ENCODE data around the gene GP1BA.
"Not testable (repeated sequence)": the region's sequence is repeated elsewhere in the genome, so short reads cannot be mapped to it uniquely, and the experiment has no call there.

The GP1BA gene

DNA sequence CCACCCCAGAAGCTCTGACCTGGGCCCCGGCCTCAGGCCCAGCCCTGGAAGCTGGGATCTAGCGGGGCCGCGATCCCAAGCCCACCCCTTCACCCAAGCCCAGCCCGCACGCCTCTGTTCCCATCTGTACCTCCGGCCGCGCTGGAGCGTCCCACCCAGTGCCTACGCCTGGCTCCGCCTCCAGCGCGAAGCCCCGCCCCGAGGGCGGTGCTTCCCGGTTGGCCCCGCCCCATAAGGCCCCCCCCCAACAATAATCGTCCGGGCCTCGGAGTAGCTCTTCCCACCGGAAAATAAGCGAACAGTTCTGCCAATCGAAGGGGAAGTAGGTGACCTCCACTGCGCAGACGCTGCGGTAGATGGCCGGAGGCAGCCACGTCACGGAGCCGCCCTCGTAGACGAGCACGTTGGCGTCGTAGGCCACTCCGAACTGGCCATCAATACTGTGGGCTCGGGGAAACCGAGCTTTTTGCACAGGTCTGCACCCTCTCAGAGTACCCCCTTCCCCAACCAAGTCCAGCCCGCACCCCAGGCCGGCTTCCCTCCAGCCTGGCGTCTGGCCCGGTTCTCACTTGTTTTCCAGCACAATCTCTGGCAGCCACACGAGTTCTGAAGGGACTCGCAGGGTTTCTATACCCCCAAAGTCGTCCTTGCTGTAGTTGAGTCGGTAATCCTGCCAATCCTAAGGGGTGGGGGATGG lies 30.3 kb upstream of the GP1BA start:
- no peak for DNase-seq

DNA sequence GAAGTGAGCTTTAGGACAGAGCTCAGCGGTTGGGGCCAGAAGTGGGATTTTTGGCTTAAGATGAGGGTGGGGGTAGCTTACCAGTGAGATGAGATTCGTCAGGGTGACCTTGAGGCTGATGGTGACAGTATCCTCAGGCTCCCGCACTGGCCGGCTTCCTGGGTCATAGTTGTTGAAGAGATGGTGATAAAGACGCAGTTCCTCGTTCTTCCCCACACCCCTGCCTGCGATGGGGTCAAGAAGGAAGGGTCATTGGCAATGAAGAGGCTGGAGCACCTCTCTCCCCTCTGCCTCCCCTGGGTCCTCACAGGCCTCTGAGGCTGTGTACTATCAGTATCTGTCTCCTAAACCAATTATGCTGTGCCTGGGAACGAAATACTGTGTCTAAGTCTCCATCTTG lies 29.5 kb upstream of the GP1BA start:
- DNase-seq = no peak

DNA sequence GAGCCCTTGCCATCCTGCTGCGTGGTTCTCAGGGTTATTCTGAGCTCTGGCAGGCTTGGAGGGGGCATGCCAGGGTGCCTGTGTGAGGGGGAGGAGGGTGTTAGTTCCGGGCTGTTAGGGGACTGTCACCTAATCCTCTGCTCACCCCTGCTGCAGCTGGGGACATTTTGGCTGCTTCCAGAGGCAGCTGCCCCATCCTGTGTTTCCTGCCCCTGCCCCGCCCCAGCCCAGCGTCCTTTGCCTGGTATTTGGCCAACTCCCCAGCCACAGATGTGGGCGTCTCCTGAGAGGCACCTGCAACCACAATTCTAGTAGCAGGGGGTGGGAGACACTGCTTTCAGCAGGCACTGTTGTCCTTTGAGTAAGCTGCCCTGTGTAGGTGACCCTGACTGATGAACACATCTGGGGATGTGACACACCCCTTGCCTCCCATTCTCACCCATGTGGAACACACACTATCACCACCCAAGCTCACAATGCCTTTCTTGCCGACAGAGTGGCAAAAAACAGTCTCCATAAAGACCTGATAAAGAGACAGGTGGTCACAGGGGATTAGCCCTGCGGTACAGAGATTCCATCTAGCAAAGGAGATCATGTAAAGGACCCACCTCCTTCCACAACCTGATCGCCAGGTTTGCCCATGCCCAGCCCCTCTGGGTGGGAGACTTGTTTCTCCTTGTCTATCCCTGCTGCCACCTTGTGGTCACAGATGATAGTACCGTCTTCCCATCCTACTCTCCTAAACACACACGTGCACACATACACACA lies 28.8 kb upstream of the GP1BA start, which contains the start of gene CHRNE:
TSS of gene CHRNE (minus strand) at position 48 of the 768 bp plus-strand sequence. CDS start at position 13, 35 bp downstream.
- DNase-seq = peak; percentile 10 to 45

DNA sequence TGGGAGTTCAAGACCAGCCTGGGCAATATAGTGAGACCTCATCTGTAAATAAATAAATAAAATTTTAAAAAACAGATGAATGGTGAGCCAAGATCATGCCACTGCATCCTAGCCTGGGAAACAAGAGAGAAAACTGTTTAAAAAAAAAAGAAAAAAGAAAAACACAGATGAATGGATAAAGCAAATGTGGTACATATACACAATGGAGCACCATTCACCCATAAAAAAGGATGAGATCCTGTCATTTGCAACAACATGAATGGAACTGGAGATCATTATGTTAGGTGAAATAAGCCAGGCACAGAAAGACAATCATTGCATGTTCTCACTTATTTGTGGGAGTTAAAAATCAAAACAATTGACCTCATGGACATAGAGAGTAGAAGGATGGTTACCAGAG lies 25.4 kb upstream of the GP1BA start:
- not testable (repeated sequence) for DNase-seq

DNA sequence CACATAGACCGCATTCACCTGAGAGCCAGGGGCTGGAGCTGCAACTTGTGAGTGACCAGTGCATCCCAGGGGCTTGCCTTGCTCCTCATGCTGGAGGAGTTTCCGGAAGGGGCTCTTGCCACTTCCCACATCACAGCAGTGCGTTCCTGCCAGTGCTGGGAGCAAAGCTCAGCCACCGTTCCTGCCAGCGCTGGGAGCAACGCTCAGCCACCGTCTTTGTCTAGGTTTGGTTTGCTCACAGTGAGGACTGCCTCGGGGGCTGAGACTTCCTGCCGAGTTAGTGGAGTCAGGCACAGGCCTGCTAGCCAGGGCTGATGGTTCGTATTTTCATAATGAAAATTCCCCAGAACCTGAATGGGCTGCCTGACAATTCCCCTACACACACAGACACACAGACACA lies 23.8 kb upstream of the GP1BA start:
- no peak for DNase-seq

DNA sequence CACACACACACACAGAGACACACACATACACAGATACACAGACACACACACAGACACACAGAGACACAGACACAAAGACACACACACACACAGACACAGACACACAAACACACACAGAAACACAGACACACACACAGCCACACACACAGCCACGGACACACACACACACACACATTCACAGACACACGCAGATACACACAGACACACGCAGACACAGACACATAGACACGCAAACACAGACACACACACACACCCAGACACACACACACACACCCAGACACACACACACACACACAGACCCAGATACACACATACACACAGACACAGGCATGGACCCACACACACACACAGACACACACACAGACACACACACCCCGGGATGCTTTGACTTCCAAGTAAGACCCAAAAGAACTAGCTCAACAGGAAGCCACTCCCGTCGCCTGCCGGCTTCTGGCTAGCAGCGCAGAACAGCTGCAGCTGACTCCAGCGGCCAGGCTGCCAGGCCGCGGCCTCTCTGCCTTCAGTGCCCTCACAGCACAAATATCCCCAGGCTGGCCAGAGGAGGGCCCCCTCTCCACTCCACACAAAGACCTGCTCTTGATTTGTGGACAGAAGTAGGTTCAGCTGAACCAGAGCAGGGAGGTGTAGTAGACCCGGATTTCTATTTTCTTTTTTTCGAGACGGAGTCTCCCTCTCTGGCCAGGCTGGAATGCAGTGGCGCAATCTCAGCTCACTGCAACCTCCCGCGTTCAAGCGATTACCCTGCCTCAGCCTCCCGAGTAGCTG lies 23.2 kb upstream of the GP1BA start:
- DNase-seq = no peak

DNA sequence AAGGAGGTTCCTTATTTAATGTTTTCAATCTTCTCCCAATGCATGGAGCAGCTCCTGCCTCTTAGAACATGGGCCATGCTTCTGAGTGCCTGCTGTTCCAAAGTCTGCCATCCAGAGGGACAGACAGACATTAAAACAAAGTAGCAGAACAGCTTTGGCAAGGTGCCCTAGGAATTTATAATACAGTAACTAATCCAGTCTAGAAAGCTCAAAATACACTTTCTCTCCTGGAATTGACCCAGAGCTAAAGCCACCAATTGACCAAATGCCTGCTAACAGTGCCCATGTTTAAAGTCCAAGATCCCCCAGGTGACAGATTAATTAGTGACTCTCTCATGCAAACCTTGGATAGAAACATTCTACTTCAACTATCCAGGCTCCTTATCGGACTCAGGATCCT lies 18.1 kb upstream of the GP1BA start:
- DNase-seq = no peak

DNA sequence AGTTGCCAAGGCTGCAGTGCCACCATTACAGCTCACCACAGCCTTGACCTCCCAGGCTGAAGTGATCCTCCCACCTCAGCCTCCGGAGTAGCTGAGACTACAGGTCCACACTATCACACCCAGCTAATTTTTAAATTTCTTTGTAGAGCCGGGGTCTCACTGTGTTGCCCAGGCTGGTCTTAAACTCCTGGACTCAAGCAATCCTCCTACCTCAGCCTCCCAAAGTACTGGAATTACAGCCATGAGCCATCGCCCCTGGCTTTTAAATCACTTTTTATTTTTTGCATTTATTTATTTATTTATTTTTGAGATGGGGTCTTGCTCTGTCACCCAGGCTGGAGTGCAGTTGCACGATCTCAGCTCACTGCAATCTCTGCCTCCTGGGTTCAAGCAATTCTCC lies 17.5 kb upstream of the GP1BA start:
- not testable (repeated sequence) for DNase-seq

DNA sequence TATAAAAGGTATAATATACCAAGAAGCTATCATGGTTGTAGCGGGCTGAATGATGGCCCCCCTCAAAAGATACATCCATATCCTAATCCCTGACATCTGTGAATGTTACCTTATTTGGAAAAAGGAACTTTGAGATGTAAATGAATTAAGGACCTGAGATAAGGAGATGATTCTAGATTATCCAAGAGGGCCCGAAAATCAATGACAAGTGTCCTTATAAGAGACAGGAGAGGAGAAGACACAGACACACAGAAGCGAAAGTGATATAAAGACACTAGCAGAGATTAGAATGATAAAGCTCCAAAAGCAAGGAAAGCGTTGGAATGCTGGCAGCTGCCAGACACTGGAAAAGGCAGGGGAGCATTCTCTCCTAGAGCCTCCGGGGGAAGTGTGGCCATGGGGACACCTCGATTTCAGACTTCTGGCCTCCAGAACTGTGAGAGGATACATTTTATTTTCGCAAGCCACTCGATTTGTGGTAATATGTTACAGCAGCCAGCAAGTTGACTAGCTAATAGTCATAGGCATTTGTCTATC lies 12.5 kb upstream of the GP1BA start:
- DNase-seq = no peak

DNA sequence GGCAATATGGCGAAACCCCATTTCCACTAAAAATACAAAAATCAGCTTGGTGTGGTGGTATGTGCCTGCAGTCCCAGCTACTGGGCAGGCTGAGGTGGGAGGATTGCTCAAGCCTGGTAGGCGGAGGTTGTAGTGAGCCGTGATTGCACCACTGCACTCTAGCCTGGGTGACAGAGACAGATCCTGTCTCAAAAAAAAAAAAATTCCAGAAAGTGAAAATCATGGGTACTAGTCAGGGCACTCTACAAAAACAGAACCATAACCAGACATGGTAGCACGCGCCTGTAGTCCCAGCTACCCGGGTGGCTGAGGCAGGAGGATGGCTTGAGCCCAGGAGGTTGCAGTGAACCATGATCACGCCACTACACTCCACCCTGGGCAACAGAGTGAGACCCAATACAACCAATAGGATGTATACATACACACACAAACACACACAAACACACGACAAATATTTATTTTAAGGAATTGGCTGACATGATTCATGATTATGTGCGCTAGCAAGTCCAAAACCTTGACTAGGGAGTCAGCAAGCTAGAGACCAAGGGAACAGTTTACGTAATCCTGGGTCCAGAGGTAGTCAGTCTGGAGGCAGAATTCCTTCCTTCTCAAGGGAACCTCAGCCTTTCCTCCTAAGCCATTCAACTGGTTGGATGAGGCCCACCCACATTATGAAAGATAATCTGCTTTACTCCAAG lies 11.6 kb upstream of the GP1BA start:
- no peak for DNase-seq

DNA sequence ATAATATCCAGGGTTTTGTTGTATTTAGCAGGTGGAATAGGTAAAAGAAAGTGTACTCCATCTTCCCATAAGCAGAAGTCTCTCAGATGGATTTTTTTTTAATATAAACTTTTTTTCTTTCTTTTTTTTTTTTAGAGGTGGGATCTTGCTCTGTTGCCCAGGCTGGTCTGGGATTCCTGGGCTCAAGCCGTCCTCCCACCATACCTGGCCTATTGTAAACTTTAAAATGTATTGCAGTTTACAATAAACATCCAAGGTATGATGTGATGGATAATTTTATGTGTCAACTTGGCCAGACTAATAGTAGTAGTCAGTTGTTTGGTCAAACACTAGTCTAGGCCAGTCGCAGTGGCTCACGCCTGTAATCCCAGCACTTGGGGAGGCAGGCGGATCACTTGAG lies 10.8 kb upstream of the GP1BA start:
- no peak for DNase-seq

DNA sequence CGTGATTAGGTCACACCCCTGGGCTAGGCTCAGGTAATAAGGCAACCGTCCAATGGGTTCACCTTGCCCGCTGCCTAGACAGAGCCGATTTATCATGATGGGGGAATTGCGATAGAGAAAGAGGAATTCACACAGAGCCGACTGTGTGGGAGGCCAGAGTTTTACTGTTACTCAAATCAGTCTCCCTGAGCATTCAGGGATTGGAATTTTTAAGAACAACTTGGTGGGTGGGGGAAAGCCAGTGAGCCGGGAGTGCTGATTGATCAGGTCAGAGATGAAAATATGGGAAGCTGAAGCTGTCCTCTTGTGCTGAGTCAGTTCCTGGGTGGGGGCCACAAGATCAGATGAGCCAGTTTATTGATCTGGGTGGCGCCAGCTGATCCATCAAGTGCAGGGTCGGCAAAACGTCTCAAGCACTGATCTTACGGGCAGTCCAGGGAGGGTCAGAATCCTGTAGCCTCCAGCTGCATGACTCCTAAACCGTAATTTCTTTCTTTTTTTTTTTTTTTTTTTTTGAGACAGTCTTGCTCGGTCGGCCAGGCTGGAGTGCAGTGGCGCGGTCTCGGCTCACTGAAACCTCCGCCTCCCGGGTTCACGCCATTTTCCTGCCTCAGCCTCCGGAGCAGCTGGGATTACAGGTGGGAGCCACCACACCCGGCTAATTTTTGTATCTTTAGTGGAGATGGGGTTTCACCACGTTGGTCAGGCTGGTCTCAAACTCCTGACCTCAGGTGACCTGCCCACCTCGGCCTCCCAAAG lies 5.3 kb upstream of the GP1BA start:
- not testable (repeated sequence) for DNase-seq

DNA sequence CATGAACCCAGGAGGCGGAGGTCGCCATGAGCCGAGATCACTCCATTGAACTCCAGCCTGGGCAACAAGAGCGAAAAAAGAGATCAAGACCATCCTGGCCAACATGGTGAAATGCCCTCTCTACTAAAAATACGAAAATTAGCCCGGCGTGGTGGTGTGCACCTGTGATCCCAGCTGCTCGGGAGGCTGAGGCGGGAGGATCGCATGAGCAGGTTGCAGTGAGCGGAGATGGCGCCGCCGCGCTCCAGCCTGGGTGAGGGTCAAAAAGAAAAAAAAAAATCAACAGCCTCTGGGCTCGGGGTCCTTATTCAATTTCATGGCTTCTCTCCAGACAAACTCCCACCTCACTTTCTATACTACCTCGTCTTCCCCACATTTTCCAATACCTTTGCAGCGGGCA lies 3.2 kb upstream of the GP1BA start:
- DNase-seq = no peak

DNA sequence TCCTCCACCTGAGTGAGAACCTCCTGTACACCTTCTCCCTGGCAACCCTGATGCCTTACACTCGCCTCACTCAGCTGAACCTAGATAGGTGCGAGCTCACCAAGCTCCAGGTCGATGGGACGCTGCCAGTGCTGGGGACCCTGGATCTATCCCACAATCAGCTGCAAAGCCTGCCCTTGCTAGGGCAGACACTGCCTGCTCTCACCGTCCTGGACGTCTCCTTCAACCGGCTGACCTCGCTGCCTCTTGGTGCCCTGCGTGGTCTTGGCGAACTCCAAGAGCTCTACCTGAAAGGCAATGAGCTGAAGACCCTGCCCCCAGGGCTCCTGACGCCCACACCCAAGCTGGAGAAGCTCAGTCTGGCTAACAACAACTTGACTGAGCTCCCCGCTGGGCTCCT lies 679 bp downstream of the GP1BA start:
- no peak for DNase-seq

DNA sequence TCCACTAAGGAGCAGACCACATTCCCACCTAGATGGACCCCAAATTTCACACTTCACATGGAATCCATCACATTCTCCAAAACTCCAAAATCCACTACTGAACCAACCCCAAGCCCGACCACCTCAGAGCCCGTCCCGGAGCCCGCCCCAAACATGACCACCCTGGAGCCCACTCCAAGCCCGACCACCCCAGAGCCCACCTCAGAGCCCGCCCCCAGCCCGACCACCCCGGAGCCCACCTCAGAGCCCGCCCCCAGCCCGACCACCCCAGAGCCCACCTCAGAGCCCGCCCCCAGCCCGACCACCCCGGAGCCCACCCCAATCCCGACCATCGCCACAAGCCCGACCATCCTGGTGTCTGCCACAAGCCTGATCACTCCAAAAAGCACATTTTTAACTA lies 1.6 kb downstream of the GP1BA start:
- no peak for DNase-seq

DNA sequence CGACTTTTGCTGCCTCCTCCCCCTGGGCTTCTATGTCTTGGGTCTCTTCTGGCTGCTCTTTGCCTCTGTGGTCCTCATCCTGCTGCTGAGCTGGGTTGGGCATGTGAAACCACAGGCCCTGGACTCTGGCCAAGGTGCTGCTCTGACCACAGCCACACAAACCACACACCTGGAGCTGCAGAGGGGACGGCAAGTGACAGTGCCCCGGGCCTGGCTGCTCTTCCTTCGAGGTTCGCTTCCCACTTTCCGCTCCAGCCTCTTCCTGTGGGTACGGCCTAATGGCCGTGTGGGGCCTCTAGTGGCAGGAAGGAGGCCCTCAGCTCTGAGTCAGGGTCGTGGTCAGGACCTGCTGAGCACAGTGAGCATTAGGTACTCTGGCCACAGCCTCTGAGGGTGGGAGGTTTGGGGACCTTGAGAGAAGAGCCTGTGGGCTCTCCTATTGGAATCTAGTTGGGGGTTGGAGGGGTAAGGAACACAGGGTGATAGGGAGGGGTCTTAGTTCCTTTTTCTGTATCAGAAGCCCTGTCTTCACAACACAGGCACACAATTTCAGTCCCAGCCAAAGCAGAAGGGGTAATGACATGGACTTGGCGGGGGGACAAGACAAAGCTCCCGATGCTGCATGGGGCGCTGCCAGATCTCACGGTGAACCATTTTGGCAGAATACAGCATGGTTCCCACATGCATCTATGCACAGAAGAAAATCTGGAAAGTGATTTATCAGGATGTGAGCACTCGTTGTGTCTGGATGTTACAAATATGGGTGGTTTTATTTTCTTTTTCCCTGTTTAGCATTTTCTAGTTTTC lies 2.3 kb downstream of the GP1BA start:
- no peak for DNase-seq

DNA sequence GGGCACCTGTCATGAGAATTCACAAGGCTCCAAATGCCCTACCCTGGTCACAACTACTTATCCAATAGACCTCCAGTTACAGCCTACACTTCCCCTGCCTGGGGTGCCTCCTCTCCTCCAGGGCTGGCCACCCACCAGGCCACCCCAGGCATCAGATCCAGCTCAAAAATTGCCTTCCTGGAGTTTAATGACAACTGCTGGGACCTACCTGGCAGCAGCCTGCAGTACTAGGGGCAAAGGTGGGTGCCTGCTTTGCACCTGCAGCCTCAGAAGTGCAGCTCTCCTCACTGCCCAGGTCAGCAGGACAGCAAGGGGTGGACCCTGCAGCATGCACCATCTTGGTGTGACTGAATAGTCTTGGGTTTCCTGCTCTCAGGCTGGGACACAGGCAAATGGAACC lies 3.6 kb downstream of the GP1BA start:
- no peak for DNase-seq

DNA sequence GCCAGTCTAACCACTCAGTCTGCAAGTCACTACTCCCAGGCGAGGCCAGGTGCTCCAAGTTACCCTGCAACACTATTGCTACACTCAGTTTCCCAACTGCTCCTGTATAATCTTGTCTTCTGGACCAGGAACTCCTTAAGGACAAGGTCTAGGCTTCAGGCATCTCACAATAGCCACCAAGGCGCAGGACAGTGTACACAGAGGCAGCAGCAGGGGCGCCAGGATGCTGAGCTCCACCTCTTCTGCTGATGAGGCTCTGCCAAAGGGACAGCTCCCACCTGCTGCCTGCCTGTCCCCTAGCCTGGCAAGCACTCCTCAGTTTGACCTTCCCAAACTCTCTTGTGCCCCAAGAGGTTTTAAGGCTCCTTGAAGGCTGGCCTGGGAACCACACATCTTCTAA lies 4.4 kb downstream of the GP1BA start:
- DNase-seq = no peak

DNA sequence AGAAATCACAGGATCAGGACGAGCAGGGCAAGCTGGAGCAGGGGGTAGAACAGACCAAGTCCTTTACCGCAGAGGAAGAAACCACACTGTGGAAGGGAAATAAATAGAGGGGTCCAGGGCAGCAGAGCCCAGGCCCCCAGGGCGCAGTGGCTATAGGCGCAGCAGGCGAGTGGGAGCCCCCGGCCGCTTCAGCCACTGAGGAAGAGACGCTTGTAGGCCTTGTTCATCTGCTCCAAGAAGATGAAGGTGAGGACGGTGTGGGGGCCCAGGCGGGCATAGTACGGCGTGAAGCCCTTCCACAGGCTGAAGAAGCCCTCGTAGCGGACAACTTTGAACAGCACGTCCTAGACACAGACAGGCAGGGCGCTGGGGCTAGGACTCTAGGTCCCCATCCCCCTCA lies 5.5 kb downstream of the GP1BA start:
- no peak for DNase-seq

DNA sequence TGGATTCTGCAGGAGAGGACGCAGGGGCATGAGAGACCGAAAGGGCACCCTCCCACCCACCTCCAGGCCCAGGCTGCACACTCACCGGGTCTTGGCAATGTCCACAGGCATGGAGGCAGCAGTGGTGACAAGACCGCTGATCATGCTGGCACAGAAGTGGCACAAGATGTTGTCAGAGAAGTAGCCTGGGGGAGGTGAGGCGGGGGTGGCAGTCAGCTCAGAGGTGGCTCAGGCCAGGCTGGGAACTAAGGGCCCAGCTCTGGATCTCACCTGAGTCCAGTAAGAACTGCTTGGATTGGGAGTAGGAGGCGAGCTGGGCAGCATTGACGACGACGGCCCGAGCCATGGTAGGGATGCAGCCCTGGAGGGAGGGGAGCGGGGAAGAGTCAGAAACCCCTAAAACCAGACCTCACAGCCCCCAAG lies 6.0 kb downstream of the GP1BA start:
- DNase-seq = no peak
